Measurements from ENCODE around the gene GABRD.

- TF ChIP-seq, protein P1, sequence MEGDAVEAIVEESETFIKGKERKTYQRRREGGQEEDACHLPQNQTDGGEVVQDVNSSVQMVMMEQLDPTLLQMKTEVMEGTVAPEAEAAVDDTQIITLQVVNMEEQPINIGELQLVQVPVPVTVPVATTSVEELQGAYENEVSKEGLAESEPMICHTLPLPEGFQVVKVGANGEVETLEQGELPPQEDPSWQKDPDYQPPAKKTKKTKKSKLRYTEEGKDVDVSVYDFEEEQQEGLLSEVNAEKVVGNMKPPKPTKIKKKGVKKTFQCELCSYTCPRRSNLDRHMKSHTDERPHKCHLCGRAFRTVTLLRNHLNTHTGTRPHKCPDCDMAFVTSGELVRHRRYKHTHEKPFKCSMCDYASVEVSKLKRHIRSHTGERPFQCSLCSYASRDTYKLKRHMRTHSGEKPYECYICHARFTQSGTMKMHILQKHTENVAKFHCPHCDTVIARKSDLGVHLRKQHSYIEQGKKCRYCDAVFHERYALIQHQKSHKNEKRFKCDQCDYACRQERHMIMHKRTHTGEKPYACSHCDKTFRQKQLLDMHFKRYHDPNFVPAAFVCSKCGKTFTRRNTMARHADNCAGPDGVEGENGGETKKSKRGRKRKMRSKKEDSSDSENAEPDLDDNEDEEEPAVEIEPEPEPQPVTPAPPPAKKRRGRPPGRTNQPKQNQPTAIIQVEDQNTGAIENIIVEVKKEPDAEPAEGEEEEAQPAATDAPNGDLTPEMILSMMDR (IDR thresholded peaks at IDR 0.05): no peak
- TF ChIP-seq POLR2A (IDR thresholded peaks at IDR 0.05): no peak
Measured at GRCh38 chr1:2054560-2054959, 35.4 kb downstream of the GABRD start.

Data from adrenal gland (tissue), 5 donors.